Trophoblast cell (in vitro differentiated cells and primary cell): ENCODE measurements around the gene MSANTD3.
A peak's percentile ranks its signal among the peaks of the same experiment; 100 is the strongest.
"Not testable (repeated sequence)": the region's sequence is repeated elsewhere in the genome, so short reads cannot be mapped to it uniquely, and the experiment has no call there.

ENCODE experiments used
- DNase-seq, 2 donors: peaks; one replicate each; pipeline ENCODE4 v3.0.0-alpha.2; 2016
- H2AFZ ChIP-seq: 2 replicates; pipeline ENCODE4 v1.6.1; 2013; ENCODE audit warnings: low read length, moderate library complexity, mild to moderate bottlenecking; ENCODE audit not compliant: insufficient read depth, poor library complexity
- H2AK5ac ChIP-seq: 2 replicates; pipeline ENCODE4 v1.6.1; 2013; ENCODE audit warnings: mild to moderate bottlenecking, low read length
- H2BK120ac ChIP-seq: 2 replicates; pipeline ENCODE4 v1.6.1; 2013; ENCODE audit warnings: low read length, mild to moderate bottlenecking, moderate library complexity; ENCODE audit not compliant: insufficient read depth, poor library complexity
- H2BK12ac ChIP-seq: 2 replicates; pipeline ENCODE4 v1.6.1; 2013; ENCODE audit warnings: mild to moderate bottlenecking, low read length, moderate library complexity
- H2BK5ac ChIP-seq: 2 replicates; pipeline ENCODE4 v1.6.1; 2013; ENCODE audit warnings: low read length, low read depth, moderate library complexity, mild to moderate bottlenecking; ENCODE audit not compliant: poor library complexity
- H3K14ac ChIP-seq: 2 replicates; pipeline ENCODE4 v1.6.1; 2013; ENCODE audit warnings: mild to moderate bottlenecking, low read length
- H3K18ac ChIP-seq: 2 replicates; pipeline ENCODE4 v1.6.1; 2013; ENCODE audit warnings: mild to moderate bottlenecking, low read length
- H3K23ac ChIP-seq: 2 replicates; pipeline ENCODE4 v1.6.1; 2013; ENCODE audit warnings: low read length
- H3K27ac ChIP-seq: 2 replicates; pipeline ENCODE4 v1.5.1; 2013; ENCODE audit warnings: low read depth, mild to moderate bottlenecking, inconsistent platforms, low read length, moderate library complexity
- H3K27me3 ChIP-seq: 2 replicates; pipeline ENCODE4 v1.6.1; 2013; ENCODE audit warnings: inconsistent platforms, mild to moderate bottlenecking, low read length, moderate library complexity; ENCODE audit not compliant: insufficient read depth
- H3K36me3 ChIP-seq, 2 experiments: 1 replicate in 1 of 2; 2 replicates in 1 of 2; pipeline ENCODE4 v1.6.1; 2013; ENCODE audit warnings: low read length in 2 of 2, mild to moderate bottlenecking in 2 of 2, moderate library complexity in 1 of 2; ENCODE audit not compliant: insufficient read depth in 2 of 2, control insufficient read depth in 1 of 2
- H3K4ac ChIP-seq: 2 replicates; pipeline ENCODE4 v1.6.1; 2013; ENCODE audit warnings: low read depth, mild to moderate bottlenecking, low read length, moderate library complexity
- H3K4me1 ChIP-seq, 2 experiments: 1 replicate in 1 of 2; 2 replicates in 1 of 2; pipeline ENCODE4 v1.6.1; 2013; ENCODE audit warnings: low read length in 2 of 2, mild to moderate bottlenecking in 2 of 2, moderate library complexity in 1 of 2; ENCODE audit not compliant: insufficient read depth in 2 of 2, control insufficient read depth in 1 of 2
- H3K4me2 ChIP-seq: 2 replicates; pipeline ENCODE4 v1.6.1; 2013; ENCODE audit warnings: inconsistent platforms, mild to moderate bottlenecking, low read length, moderate library complexity
- H3K4me3 ChIP-seq: 2 replicates; pipeline ENCODE4 v1.5.1; 2013; ENCODE audit warnings: mild to moderate bottlenecking, low read depth, low read length, inconsistent platforms
- H3K79me1 ChIP-seq: one replicate; pipeline ENCODE4 v1.6.1; 2013; ENCODE audit warnings: low read length
- H3K79me2 ChIP-seq: 2 replicates; pipeline ENCODE4 v1.6.1; 2013; ENCODE audit warnings: low read length, mild to moderate bottlenecking; ENCODE audit not compliant: control insufficient read depth, insufficient read depth, poor library complexity
- H3K9ac ChIP-seq: 2 replicates; pipeline ENCODE4 v1.6.1; 2013; ENCODE audit warnings: mild to moderate bottlenecking, low read length
- H3K9me3 ChIP-seq: 2 replicates; pipeline ENCODE4 v1.6.1; 2013; ENCODE audit warnings: low read depth, mild to moderate bottlenecking, control low read depth, inconsistent platforms, low read length; ENCODE audit not compliant: insufficient read depth
- H4K12ac ChIP-seq: 2 replicates; pipeline ENCODE4 v1.6.1; 2013; ENCODE audit warnings: low read depth, mild to moderate bottlenecking, low read length, moderate library complexity
- H4K8ac ChIP-seq: 2 replicates; pipeline ENCODE4 v1.6.1; 2013; ENCODE audit warnings: low read depth, mild to moderate bottlenecking, low read length, moderate library complexity
- H4K91ac ChIP-seq: one replicate; pipeline ENCODE4 v1.6.1; 2013; ENCODE audit warnings: low read depth, mild to moderate bottlenecking, low read length, moderate library complexity
- WGBS: extraction: QIAGEN DNeasy Blood & Tissue Kit; methylation state at CpG from one replicate; pipeline ENCODE4 v1.1.7; 2013; ENCODE audit warnings: missing lambda C conversion rate; ENCODE audit not compliant: insufficient read length, insufficient coverage; ENCODE audit errors: extremely low coverage; 5-methylcytosine and 5-hydroxymethylcytosine counted together

Gene MSANTD3

GRCh38 chr9:100437860-100438805 is 11.2 kb downstream of the MSANTD3 start:
- H3K18ac ChIP-seq = no peak overlapping the region
- H3K4me3 ChIP-seq = no peak overlapping the region
- H2AFZ ChIP-seq = no peak overlapping the region
- H3K79me2 ChIP-seq = no peaks in the 10 kb centered on the region
- H3K9ac ChIP-seq = no peak overlapping the region
- H4K8ac ChIP-seq = no peak overlapping the region
- H3K79me1 ChIP-seq = peaks cover 6% of the 10 kb centered on the region
- H2BK12ac ChIP-seq = no peak overlapping the region
- no CpG with 5 or more reads among the region's 1 CpG for WGBS
- H4K91ac ChIP-seq = no peak overlapping the region
- no peak overlapping the region for H2AK5ac ChIP-seq
- H3K14ac ChIP-seq = no peak overlapping the region
- no peak overlapping the region for H3K4ac ChIP-seq
- no peaks in the 10 kb centered on the region for H3K9me3 ChIP-seq
- no peak overlapping the region for H3K23ac ChIP-seq
- no peaks in the 10 kb centered on the region for H3K27me3 ChIP-seq
- no peak overlapping the region for H3K27ac ChIP-seq
- H2BK5ac ChIP-seq = no peak overlapping the region
- H3K36me3 ChIP-seq = peaks cover 7 to 12% of the 10 kb centered on the region in 2 experiments
- no peak overlapping the region for H3K4me2 ChIP-seq
- peaks cover 3 to 11% of the 10 kb centered on the region in 2 experiments for H3K4me1 ChIP-seq
- DNase-seq = peak; percentile 73 to 95
- no peak overlapping the region for H2BK120ac ChIP-seq
- no peak overlapping the region for H4K12ac ChIP-seq

GRCh38 chr9:100440071-100440470 is 13.1 kb downstream of the MSANTD3 start:
- H3K36me3 ChIP-seq = peaks cover 10% of the 10 kb centered on the region in 2 experiments
- H4K91ac ChIP-seq = no peak overlapping the region
- H2BK120ac ChIP-seq = no peak overlapping the region
- no peak overlapping the region for H3K14ac ChIP-seq
- no peak overlapping the region for H2BK5ac ChIP-seq
- H3K4me2 ChIP-seq = no peak overlapping the region
- peaks cover 6% of the 10 kb centered on the region for H3K79me1 ChIP-seq
- no peak overlapping the region for H2AFZ ChIP-seq
- WGBS = no CpG with 5 or more reads among the region's 3 CpGs
- H3K9me3 ChIP-seq = no peaks in the 10 kb centered on the region
- no peak overlapping the region for H3K23ac ChIP-seq
- H3K27me3 ChIP-seq = no peaks in the 10 kb centered on the region
- no peak overlapping the region for H3K9ac ChIP-seq
- H4K8ac ChIP-seq = no peak overlapping the region
- peak; percentile 95 to 99 for DNase-seq
- no peak overlapping the region for H2BK12ac ChIP-seq
- no peak overlapping the region for H3K4me3 ChIP-seq
- H4K12ac ChIP-seq = no peak overlapping the region
- H2AK5ac ChIP-seq = no peak overlapping the region
- H3K27ac ChIP-seq = peak overlapping the region; percentile 54
- H3K4me1 ChIP-seq = peaks cover 5 to 8% of the 10 kb centered on the region in 2 experiments
- H3K18ac ChIP-seq = no peak overlapping the region
- no peaks in the 10 kb centered on the region for H3K79me2 ChIP-seq
- no peak overlapping the region for H3K4ac ChIP-seq

GRCh38 chr9:100440487-100440886 is 13.5 kb downstream of the MSANTD3 start:
- H2BK5ac ChIP-seq = not testable (repeated sequence)

GRCh38 chr9:100441911-100442361 is 15.0 kb downstream of the MSANTD3 start:
- Histone ChIP-seq H3K18ac (no peak overlapping the region), H3K4ac (no peak overlapping the region), H3K4me2 (no peak overlapping the region), H2BK120ac (no peak overlapping the region), H2AFZ (no peak overlapping the region), H3K9ac (no peak overlapping the region), H4K8ac (no peak overlapping the region), H3K27me3 (no peaks in the 10 kb centered on the region), H3K79me1 (peaks cover 6% of the 10 kb centered on the region), H2BK5ac (no peak overlapping the region), H4K12ac (no peak overlapping the region), H2BK12ac (no peak overlapping the region), H3K4me1 (peaks cover 5 to 8% of the 10 kb centered on the region in 2 experiments), H3K9me3 (no peaks in the 10 kb centered on the region), H3K23ac (no peak overlapping the region), H3K14ac (no peak overlapping the region), H3K79me2 (no peaks in the 10 kb centered on the region), H2AK5ac (no peak overlapping the region), H3K27ac (no peak overlapping the region), H4K91ac (no peak overlapping the region), H3K4me3 (no peak overlapping the region), H3K36me3 (peaks cover 12 to 16% of the 10 kb centered on the region in 2 experiments)
- no peak for DNase-seq
- no CpG with 5 or more reads among the region's 19 CpGs for WGBS

More at GRCh38 chr9:100440487-100440886, 13.5 kb downstream of the MSANTD3 start:
- H3K79me1 ChIP-seq, H3K14ac ChIP-seq, H3K9me3 ChIP-seq, H3K4me2 ChIP-seq, H4K91ac ChIP-seq, H2BK12ac ChIP-seq, H3K9ac ChIP-seq, H3K36me3 ChIP-seq, H2BK120ac ChIP-seq, H2AK5ac ChIP-seq, H3K27me3 ChIP-seq, H3K4ac ChIP-seq, H3K79me2 ChIP-seq, H4K12ac ChIP-seq, DNase-seq, H3K23ac ChIP-seq, H4K8ac ChIP-seq, H2AFZ ChIP-seq, H3K4me3 ChIP-seq, H3K4me1 ChIP-seq, H3K18ac ChIP-seq: not testable (repeated sequence)
- peak overlapping the region; percentile 67 for H3K27ac ChIP-seq
- no CpG with 5 or more reads among the region's 5 CpGs for WGBS
